ENCODE measurements around the gene MARCHF10.

The MARCHF10 gene

GRCh38 chr17:62749926-62750325 is 58.2 kb downstream of the MARCHF10 start:
- FAIRE-seq: no peak

- FAIRE-seq: no peak
Observed at GRCh38 chr17:62746941-62747340, 61.2 kb downstream of the MARCHF10 start.

- no peak for FAIRE-seq
Observed at GRCh38 chr17:62745806-62746205, 62.3 kb downstream of the MARCHF10 start.

- no peak for FAIRE-seq
Observed at GRCh38 chr17:62744259-62744658, 63.9 kb downstream of the MARCHF10 start.

- FAIRE-seq: no peak
Observed at GRCh38 chr17:62741290-62741689, 66.8 kb downstream of the MARCHF10 start.

GRCh38 chr17:62739645-62740388 is 68.3 kb downstream of the MARCHF10 start:
- FAIRE-seq: no peak

GRCh38 chr17:62738281-62738680 is 69.8 kb downstream of the MARCHF10 start:
- no peak for FAIRE-seq

- FAIRE-seq: no peak
Observed at GRCh38 chr17:62737513-62737912, 70.6 kb downstream of the MARCHF10 start.

GRCh38 chr17:62735044-62735651 is 73.0 kb downstream of the MARCHF10 start:
- FAIRE-seq: no peak

- no peak for FAIRE-seq
Observed at GRCh38 chr17:62732125-62732524, 76.0 kb downstream of the MARCHF10 start.

- no peak for FAIRE-seq
Observed at GRCh38 chr17:62727916-62728672, 80.0 kb downstream of the MARCHF10 start.

GRCh38 chr17:62725791-62726249 is 82.3 kb downstream of the MARCHF10 start:
- FAIRE-seq: no peak

- no peak for FAIRE-seq
Observed at GRCh38 chr17:62724398-62725146, 83.5 kb downstream of the MARCHF10 start.

GRCh38 chr17:62723842-62724241 is 84.3 kb downstream of the MARCHF10 start:
- FAIRE-seq: no peak

GRCh38 chr17:62722625-62723024 is 85.5 kb downstream of the MARCHF10 start:
- FAIRE-seq: no peak

- FAIRE-seq: no peak
Observed at GRCh38 chr17:62720126-62720850, 87.8 kb downstream of the MARCHF10 start.

GRCh38 chr17:62719586-62719985 is 88.5 kb downstream of the MARCHF10 start:
- no peak for FAIRE-seq

- FAIRE-seq: no peak
Observed at GRCh38 chr17:62718429-62718828, 89.7 kb downstream of the MARCHF10 start.

GRCh38 chr17:62717889-62718288 is 90.2 kb downstream of the MARCHF10 start:
- no peak for FAIRE-seq

- FAIRE-seq: no peak
Observed at GRCh38 chr17:62717589-62717855, 90.6 kb downstream of the MARCHF10 start.

- FAIRE-seq: no peak
Observed at GRCh38 chr17:62716834-62717588, 91.1 kb downstream of the MARCHF10 start.
